ENCODE data around the gene ATP6V0B. TPM values are rescaled to one million over a fixed set of nuclear protein-coding genes. Genes with fewer than 3 reads are reported as not detected.

ATP6V0B gene
- total and polyA plus RNA-seq, 2 of the 13 experiments (the other 11 are each of a cell fraction or from before 2014, with no cell fraction given): 157 to 161 TPM

DNA sequence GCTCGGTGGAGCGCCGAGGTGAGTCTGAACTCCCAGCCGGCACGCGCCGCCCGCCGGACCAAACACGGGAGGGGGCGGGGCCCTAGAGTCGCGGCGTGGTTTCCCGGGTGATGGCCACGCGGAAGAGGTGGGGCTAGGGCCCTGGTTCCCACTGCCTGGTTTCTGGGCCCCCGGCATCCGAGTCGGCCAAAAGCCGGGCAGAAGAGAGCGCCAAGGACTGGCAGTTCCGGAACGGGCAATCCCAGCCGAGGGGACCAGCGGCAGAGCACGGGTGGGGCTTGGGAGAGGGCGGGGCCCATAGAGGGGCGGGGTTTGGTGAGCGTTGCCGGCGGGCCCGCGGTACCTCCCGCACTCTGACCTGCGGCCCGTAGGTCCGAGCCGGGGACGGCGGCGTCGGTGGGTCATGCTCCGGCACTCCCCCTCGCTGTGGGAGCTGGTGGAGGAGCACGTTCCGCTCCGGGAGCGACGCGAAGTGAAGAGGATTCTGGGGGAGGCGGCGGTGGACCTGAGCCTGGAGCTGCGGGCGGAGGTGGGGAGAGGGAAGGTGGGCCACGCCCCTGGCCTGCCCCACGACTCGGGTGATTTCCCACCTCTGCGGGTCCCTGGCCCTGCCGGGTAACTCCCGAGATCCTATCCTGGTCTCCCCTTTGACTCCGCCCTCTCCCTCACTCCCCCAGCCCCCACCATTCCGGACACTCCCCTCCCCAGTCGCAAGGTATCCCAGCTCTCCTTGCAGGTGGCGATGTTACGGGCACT lies 16.9 kb downstream of the ATP6V0B start, which contains the start of gene CCDC24 (continued):
- TF ChIP-seq ELF4 (CRISPR knock-in tag; IDR thresholded peaks at IDR 0.05; ENCODE audit: borderline replicate concordance) (no peak), FLYWCH1 (CRISPR knock-in tag; IDR thresholded peaks at IDR 0.05) (no peak), ZNF224 (CRISPR knock-in tag; IDR thresholded peaks at IDR 0.05) (no peak), HNRNPK (IDR thresholded peaks at IDR 0.05; ENCODE audit: low read depth, low read length, poor library complexity, severe bottlenecking) (peak; percentile 60), FOSL1 (CRISPR knock-in tag; IDR thresholded peaks at IDR 0.05; ENCODE audit: borderline replicate concordance) (no peak), ZNF354B (CRISPR knock-in tag; IDR thresholded peaks at IDR 0.05) (no peak), BORCS8-MEF2B (CRISPR knock-in tag; IDR thresholded peaks at IDR 0.05) (0 out of 2 replicates have a peak, but pooled peaks have one; percentile 37), SRF (IDR thresholded peaks at IDR 0.05; ENCODE audit: low read depth, low read length) (no peak), GABPB1 (CRISPR knock-in tag; IDR thresholded peaks at IDR 0.05) (peak; percentile 86), RXRA (CRISPR knock-in tag; IDR thresholded peaks at IDR 0.05) (peak; percentile 25; the same call in 1 of the 2 replicates), NCOR1 (IDR thresholded peaks at IDR 0.05; ENCODE audit: borderline replicate concordance, low read length) (no peak), HCFC1 (IDR thresholded peaks at IDR 0.05; ENCODE audit: low read depth, low read length) (no peak), ZSCAN9 (CRISPR knock-in tag; IDR thresholded peaks at IDR 0.05; ENCODE audit: borderline replicate concordance) (no peak), NFRKB (IDR thresholded peaks at IDR 0.05) (no peak), ADNP (CRISPR knock-in tag; IDR thresholded peaks at IDR 0.05) (no peak), NCOA5 (CRISPR knock-in tag; IDR thresholded peaks at IDR 0.05) (no peak), NKX3-1 (CRISPR knock-in tag; IDR thresholded peaks at IDR 0.05) (no peak), PHF21A (CRISPR knock-in tag; IDR thresholded peaks at IDR 0.05) (peak; percentile 42; the same call in 1 of the 2 replicates), RARA (CRISPR knock-in tag; IDR thresholded peaks at IDR 0.05) (peak; percentile 17; the same call in 1 of the 2 replicates), HNRNPLL (IDR thresholded peaks at IDR 0.05; ENCODE audit: low read depth, low read length, poor library complexity, severe bottlenecking) (no peak), TSC22D2 (CRISPR knock-in tag; IDR thresholded peaks at IDR 0.05; ENCODE audit: borderline replicate concordance) (no peak), PAF1 (CRISPR knock-in tag; IDR thresholded peaks at IDR 0.05) (no peak), SRSF4 (IDR thresholded peaks at IDR 0.05; ENCODE audit: low read depth, low read length, poor library complexity, severe bottlenecking) (no peak), FOXK2 (IDR thresholded peaks at IDR 0.05) (no peak)
- TF ChIP-seq, protein P1, sequence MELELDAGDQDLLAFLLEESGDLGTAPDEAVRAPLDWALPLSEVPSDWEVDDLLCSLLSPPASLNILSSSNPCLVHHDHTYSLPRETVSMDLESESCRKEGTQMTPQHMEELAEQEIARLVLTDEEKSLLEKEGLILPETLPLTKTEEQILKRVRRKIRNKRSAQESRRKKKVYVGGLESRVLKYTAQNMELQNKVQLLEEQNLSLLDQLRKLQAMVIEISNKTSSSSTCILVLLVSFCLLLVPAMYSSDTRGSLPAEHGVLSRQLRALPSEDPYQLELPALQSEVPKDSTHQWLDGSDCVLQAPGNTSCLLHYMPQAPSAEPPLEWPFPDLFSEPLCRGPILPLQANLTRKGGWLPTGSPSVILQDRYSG (CRISPR knock-in tag; IDR thresholded peaks at IDR 0.05): no peak
- TF ChIP-seq, protein P2, sequence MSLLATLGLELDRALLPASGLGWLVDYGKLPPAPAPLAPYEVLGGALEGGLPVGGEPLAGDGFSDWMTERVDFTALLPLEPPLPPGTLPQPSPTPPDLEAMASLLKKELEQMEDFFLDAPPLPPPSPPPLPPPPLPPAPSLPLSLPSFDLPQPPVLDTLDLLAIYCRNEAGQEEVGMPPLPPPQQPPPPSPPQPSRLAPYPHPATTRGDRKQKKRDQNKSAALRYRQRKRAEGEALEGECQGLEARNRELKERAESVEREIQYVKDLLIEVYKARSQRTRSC (CRISPR knock-in tag; IDR thresholded peaks at IDR 0.05; ENCODE audit: low read depth): 0 out of 2 replicates have a peak, but pooled peaks have one; percentile 81
- TF ChIP-seq, protein P3, sequence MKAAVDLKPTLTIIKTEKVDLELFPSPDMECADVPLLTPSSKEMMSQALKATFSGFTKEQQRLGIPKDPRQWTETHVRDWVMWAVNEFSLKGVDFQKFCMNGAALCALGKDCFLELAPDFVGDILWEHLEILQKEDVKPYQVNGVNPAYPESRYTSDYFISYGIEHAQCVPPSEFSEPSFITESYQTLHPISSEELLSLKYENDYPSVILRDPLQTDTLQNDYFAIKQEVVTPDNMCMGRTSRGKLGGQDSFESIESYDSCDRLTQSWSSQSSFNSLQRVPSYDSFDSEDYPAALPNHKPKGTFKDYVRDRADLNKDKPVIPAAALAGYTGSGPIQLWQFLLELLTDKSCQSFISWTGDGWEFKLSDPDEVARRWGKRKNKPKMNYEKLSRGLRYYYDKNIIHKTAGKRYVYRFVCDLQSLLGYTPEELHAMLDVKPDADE (CRISPR knock-in tag; IDR thresholded peaks at IDR 0.05): no peak
- TF ChIP-seq, protein P4, sequence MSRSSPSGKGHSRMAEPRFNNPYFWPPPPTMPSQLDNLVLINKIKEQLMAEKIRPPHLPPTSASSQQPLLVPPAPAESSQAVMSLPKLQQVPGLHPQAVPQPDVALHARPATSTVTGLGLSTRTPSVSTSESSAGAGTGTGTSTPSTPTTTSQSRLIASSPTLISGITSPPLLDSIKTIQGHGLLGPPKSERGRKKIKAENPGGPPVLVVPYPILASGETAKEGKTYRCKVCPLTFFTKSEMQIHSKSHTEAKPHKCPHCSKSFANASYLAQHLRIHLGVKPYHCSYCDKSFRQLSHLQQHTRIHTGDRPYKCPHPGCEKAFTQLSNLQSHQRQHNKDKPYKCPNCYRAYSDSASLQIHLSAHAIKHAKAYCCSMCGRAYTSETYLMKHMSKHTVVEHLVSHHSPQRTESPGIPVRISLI (CRISPR knock-in tag; IDR thresholded peaks at IDR 0.05; ENCODE audit: borderline replicate concordance): no peak

All from HepG2 (cell line).